HUES64 (cell line): ENCODE results near the gene CD6.

Experiments
- H3K27ac ChIP-seq: 2 replicates; pipeline ENCODE4 v1.7.0; 2013; ENCODE audit warnings: low read depth, low read length, inconsistent platforms
- H3K27me3 ChIP-seq: 2 replicates; pipeline ENCODE4 v1.6.1; 2013; ENCODE audit warnings: mild to moderate bottlenecking, low read length; ENCODE audit not compliant: insufficient read depth
- H3K36me3 ChIP-seq: 2 replicates; pipeline ENCODE4 v1.6.1; 2013; ENCODE audit warnings: mild to moderate bottlenecking, low read length; ENCODE audit not compliant: insufficient read depth
- H3K4me1 ChIP-seq: 2 replicates; pipeline ENCODE4 v1.6.1; 2013; ENCODE audit warnings: mild to moderate bottlenecking, low read length, moderate library complexity; ENCODE audit not compliant: insufficient read depth
- H3K4me3 ChIP-seq: 2 replicates; pipeline ENCODE4 v1.5.1; 2013; ENCODE audit warnings: mild to moderate bottlenecking, low read length, moderate library complexity
- H3K9ac ChIP-seq: 2 replicates; pipeline ENCODE4 v1.6.1; 2013; ENCODE audit warnings: mild to moderate bottlenecking, low read depth, low read length
- H3K9me3 ChIP-seq: 2 replicates; pipeline ENCODE4 v1.6.1; 2013; ENCODE audit warnings: low read depth, low read length; ENCODE audit not compliant: insufficient read depth
- WGBS: fragments of 150-250, 120-280 bp; methylation state at CpG from one replicate; pipeline ENCODE4 v1.1.7; 2013; ENCODE audit warnings: missing lambda C conversion rate; 5-methylcytosine and 5-hydroxymethylcytosine counted together

The CD6 gene

DNA sequence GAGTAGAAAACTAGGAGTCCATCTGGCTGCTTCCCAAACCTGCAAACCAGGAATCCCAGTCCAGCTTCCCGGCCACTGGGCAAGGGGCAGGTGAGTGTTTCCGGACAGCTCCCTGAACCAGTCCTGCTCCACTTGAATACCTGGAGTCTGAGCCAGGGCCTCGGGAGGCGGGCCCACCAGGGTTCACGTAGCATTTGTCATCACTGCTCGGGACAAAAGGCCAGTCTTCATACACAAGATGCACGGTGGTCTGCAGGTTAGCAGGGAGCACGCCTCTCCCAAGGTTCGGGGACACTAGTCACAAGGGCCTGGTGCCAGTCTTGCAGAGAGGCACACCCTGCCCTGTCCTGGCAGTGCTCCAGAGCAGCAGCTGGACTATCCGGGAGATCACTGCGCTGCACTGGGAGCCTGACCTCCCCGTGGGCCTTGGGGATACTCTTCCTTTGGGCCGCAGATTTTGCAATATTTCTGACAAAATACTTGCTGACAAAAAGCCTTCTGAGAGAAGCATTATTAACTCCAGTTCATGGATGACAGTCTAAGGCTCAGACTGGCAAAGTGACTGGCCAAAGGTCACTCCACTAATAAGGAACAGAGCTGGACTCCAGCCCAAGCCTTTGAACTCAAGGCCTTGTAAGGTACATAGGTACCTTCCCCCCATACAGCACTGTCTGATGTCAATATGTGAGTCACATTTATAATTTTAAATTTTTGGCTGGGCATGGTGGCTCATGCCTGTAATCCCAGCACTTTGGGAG lies 25.1 kb downstream of the CD6 start:
- no peaks in the 10 kb centered on the region for H3K36me3 ChIP-seq
- no peak overlapping the region for H3K4me3 ChIP-seq
- H3K9ac ChIP-seq: no peak overlapping the region
- WGBS: 88% methylated on average over 13 of the region's 13 CpGs
- peaks cover 3% of the 10 kb centered on the region; the same call in 1 of the 2 replicates for H3K27me3 ChIP-seq
- no peaks in the 10 kb centered on the region for H3K9me3 ChIP-seq
- H3K4me1 ChIP-seq: no peaks in the 10 kb centered on the region
- H3K27ac ChIP-seq: no peak overlapping the region

DNA sequence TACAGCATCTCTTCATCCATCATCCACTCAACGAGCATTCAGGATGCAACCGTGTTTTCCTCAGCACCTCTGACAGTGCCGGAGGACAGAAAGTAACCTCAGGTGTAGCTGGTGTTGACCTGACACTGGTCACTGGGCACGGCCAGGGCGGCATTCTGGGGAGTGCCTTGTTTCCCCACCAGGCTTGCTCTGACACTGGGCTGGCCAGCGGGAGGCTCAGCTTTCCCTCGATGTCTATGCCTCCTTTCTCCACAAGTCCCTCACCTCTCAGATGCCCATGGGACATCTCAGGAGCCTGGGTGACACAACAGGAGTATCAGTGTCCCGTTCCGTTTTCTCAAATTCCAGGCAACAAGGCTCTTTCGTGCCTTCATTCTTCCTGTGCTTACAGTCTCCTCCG lies 28.9 kb downstream of the CD6 start:
- Histone ChIP-seq H3K9me3 (no peaks in the 10 kb centered on the region), H3K4me3 (no peak overlapping the region), H3K27ac (no peak overlapping the region), H3K36me3 (no peaks in the 10 kb centered on the region), H3K9ac (no peak overlapping the region), H3K4me1 (no peaks in the 10 kb centered on the region; the same call in 1 of the 2 replicates), H3K27me3 (peaks cover 18% of the 10 kb centered on the region)
- WGBS: 86% methylated on average over 11 of the region's 11 CpGs

DNA sequence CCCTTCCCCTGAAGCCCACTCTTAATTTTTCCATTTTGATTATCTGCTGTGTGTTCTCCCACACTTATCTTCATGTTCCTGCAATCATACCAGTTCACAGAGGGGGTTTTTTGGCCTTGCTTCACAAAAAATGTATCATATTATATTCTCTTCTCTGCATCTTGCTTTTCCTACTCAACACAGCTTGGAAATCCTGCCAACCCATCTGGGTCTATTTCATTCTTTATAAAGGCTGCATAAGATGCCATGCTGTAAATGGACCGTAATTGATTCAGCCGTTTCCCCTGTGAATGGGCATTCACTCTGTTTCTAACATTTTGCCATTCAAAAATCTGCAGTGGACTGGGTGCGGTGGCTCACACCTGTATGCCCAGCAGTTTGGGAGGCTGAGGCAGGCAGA lies 30.5 kb downstream of the CD6 start:
- WGBS: 97% methylated on average over 3 of the region's 3 CpGs
- Histone ChIP-seq H3K4me3 (no peak overlapping the region), H3K9ac (no peak overlapping the region), H3K27me3 (peaks cover 32% of the 10 kb centered on the region), H3K36me3 (no peaks in the 10 kb centered on the region), H3K9me3 (no peaks in the 10 kb centered on the region), H3K4me1 (no peaks in the 10 kb centered on the region; the same call in 1 of the 2 replicates), H3K27ac (no peak overlapping the region)

DNA sequence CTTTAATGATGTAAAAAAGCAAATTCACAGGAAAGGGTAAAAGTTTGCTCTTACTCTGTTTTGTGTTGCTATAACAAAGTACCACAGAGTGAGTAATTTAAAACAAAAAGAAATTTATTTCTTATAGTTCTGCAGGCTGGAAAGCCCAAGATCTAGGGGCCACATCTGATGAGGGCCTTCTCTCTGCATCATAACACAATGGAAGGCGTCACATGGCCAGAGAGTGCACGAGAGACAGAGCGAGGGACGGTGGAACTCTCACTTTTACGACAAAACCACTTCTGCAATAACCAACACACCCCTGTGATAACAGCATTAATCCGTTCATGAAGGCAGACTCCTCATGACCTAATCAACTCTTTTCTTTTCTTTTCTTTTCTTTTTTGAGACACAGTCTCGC lies 31.1 kb downstream of the CD6 start:
- H3K9me3 ChIP-seq: no peaks in the 10 kb centered on the region
- H3K36me3 ChIP-seq: no peaks in the 10 kb centered on the region
- no peak overlapping the region for H3K27ac ChIP-seq
- H3K4me1 ChIP-seq: no peaks in the 10 kb centered on the region; the same call in 1 of the 2 replicates
- peaks cover 39% of the 10 kb centered on the region for H3K27me3 ChIP-seq
- H3K4me3 ChIP-seq: no peak overlapping the region
- 90% methylated on average over 7 of the region's 7 CpGs for WGBS
- H3K9ac ChIP-seq: no peak overlapping the region

DNA sequence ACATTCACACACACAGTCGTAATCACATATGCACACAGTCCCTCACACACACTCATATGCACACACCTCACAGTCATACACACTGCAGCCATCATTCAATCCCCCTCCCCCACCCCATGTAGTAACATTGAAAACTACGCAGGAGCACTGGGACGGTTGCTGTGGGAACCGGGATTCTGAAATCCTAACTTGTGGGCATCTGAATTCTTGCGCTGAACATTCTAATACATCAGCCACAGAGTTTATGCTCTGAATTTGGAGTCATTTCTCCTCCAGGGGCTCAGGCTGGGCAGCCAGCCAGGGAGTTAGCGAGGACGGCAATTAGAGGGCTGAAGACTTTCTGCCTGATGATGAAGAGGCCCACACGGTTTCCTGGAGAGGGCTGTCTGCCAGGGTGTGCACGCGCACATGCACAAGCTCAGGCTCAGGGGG lies 32.7 kb downstream of the CD6 start:
- WGBS: 89% methylated on average over 10 of the region's 10 CpGs
- Histone ChIP-seq H3K4me3 (no peak overlapping the region), H3K9ac (no peak overlapping the region), H3K36me3 (no peaks in the 10 kb centered on the region), H3K27me3 (peaks cover 55% of the 10 kb centered on the region), H3K9me3 (no peaks in the 10 kb centered on the region), H3K27ac (no peak overlapping the region), H3K4me1 (no peaks in the 10 kb centered on the region; the same call in 1 of the 2 replicates)

DNA sequence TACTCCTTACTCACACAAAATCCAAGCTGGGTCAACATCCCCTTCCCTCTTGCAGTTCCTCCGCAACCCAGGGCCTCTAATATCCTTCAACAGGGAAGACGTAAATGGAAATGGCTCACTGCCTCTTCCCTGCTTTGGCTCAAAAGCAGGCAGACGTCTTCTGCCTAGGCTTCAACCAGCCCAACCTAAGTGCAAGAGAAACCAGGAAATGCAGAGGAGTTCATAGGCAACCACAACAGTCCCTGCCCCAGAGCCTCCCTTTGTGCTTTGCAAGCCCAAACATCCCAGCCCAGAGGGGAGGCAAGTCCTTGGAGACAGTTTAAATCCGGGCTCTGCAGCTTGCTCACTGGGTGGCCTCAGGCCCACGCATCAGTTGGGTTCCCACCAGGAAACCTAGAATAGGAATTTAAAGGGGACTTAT lies 33.3 kb downstream of the CD6 start:
- Histone ChIP-seq H3K9me3 (no peaks in the 10 kb centered on the region), H3K27ac (no peak overlapping the region), H3K9ac (no peak overlapping the region), H3K36me3 (no peaks in the 10 kb centered on the region), H3K4me3 (no peak overlapping the region), H3K27me3 (peaks cover 61% of the 10 kb centered on the region), H3K4me1 (no peaks in the 10 kb centered on the region; the same call in 1 of the 2 replicates)
- WGBS: 41% methylated on average over 5 of the region's 5 CpGs

DNA sequence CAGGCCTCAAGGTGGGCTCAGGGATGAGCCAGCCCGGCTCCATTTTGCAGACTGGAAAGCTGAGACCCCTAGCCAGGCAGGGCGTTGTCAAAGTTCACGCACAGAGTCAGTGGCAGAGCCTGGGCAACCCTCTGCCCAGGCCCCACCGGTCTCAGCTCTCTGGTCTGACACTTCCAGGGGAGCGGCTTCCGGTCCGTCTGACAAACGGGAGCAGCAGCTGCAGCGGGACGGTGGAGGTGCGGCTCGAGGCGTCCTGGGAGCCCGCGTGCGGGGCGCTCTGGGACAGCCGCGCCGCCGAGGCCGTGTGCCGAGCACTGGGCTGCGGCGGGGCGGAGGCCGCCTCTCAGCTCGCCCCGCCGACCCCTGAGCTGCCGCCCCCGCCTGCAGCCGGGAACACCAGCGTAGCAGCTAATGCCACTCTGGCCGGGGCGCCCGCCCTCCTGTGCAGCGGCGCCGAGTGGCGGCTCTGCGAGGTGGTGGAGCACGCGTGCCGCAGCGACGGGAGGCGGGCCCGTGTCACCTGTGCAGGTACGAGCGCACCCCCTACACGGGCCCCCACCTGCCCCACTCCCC lies 36.0 kb downstream of the CD6 start:
- Histone ChIP-seq H3K27me3 (peaks cover 88% of the 10 kb centered on the region), H3K4me3 (peak overlapping the region; percentile 44), H3K9ac (no peak overlapping the region), H3K36me3 (no peaks in the 10 kb centered on the region), H3K4me1 (no peaks in the 10 kb centered on the region; the same call in 1 of the 2 replicates), H3K27ac (no peak overlapping the region), H3K9me3 (no peaks in the 10 kb centered on the region)
- WGBS: 3% methylated on average over 52 of the region's 52 CpGs

DNA sequence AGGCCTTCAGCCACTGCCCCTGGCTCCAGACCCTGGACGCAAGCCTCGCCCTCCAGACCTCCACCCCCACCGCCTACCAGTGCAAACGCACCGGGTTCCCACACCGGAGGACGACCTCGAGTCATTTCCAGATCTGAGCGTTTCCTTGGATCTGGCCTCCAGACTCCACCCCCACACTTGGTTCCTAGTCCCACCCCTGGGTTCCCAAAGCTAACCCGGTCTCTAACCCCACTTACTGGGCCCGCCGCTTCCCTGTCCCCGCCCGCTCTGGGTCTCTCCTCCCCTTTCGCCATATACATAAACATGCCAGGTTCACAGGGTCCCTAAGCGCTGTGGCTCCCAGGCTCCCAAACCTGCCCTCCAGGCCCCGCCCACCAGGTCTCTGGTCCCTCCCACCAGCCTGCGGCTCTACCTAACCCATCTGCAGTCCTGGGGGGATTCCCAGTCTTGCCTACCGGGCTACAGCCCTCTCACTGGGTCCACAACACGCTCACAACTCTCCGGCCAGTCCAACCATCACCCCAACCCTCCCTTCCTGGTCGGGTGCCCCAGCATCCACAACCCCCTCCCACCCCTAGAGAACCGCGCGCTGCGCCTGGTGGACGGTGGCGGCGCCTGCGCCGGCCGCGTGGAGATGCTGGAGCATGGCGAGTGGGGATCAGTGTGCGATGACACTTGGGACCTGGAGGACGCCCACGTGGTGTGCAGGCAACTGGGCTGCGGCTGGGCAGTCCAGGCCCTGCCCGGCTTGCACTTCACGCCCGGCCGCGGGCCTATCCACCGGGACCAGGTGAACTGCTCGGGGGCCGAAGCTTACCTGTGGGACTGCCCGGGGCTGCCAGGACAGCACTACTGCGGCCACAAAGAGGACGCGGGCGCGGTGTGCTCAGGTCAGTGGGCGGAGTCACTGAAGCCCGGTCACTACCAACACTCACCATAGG lies 36.7 kb downstream of the CD6 start:
- Histone ChIP-seq H3K4me3 (peak overlapping the region; percentile 44), H3K9me3 (no peaks in the 10 kb centered on the region), H3K27me3 (peaks cover 95% of the 10 kb centered on the region), H3K4me1 (no peaks in the 10 kb centered on the region; the same call in 1 of the 2 replicates), H3K36me3 (no peaks in the 10 kb centered on the region), H3K27ac (no peak overlapping the region), H3K9ac (no peak overlapping the region)
- WGBS: 10% methylated on average over 54 of the region's 54 CpGs

DNA sequence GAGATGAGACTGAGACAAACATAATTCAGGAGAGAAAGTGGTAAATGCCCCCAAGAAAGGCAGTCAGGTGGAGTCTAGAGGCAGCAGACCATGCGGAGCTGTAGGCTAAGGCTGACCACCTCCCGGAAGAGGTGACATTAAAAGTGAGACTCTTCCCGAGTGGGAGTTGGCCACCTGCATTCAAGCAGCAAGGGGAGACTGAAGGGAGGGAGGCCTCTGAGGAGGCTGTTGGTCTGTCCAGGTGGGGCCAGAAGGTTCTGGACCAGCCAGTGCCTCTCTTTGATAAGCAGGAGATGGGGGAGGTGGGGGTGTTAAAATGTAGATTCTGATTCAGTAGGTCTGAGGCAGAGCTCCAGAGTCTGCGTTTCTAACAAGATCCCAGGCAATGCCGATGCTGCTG lies 37.5 kb downstream of the CD6 start:
- peak overlapping the region; percentile 44; the same call in 1 of the 2 replicates for H3K4me3 ChIP-seq
- WGBS: 71% methylated on average over 5 of the region's 5 CpGs
- peaks cover 98% of the 10 kb centered on the region for H3K27me3 ChIP-seq
- no peak overlapping the region for H3K27ac ChIP-seq
- no peaks in the 10 kb centered on the region for H3K36me3 ChIP-seq
- no peaks in the 10 kb centered on the region; the same call in 1 of the 2 replicates for H3K4me1 ChIP-seq
- H3K9ac ChIP-seq: no peak overlapping the region
- no peaks in the 10 kb centered on the region for H3K9me3 ChIP-seq

DNA sequence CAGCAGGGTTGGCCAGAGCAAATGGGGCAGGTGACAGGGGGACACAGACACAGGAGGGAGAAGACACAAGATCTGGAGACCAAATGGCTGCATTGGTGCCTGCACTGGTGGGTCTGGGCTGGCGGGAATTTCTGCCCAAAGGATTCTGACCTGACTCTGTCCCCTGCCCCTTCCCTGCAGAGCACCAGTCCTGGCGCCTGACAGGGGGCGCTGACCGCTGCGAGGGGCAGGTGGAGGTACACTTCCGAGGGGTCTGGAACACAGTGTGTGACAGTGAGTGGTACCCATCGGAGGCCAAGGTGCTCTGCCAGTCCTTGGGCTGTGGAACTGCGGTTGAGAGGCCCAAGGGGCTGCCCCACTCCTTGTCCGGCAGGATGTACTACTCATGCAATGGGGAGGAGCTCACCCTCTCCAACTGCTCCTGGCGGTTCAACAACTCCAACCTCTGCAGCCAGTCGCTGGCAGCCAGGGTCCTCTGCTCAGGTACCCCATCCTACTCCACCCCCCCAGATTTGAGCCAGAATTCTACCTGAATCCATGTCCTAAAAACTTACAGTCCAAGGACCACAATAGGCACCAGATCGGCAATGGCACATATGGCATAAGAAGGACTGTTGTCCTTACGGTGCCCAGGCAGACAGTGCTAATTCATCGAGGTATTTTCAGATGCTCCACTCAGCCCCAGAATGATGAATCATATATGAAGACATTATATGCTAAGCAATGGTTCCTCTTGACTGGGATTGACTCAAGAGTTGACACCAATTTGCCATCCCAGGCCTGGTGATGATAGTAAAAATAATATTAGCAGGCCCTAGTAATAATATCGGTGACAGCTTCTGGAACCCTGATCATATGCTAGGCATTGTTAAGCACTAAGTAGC lies 38.2 kb downstream of the CD6 start:
- H3K27me3 ChIP-seq: peaks cover 94% of the 10 kb centered on the region
- no peaks in the 10 kb centered on the region for H3K9me3 ChIP-seq
- H3K4me3 ChIP-seq: no peak overlapping the region
- H3K27ac ChIP-seq: no peak overlapping the region
- H3K36me3 ChIP-seq: no peaks in the 10 kb centered on the region
- no peaks in the 10 kb centered on the region; the same call in 1 of the 2 replicates for H3K4me1 ChIP-seq
- no peak overlapping the region for H3K9ac ChIP-seq
- 85% methylated on average over 15 of the region's 15 CpGs for WGBS
